HepG2 (cell line): ENCODE data around the gene TVP23A. TPM values are rescaled to one million over a fixed set of nuclear protein-coding genes. Genes with fewer than 3 reads are reported as not detected.

Experiments
- CHD4 ChIP-seq: fragments of 200-600 bp; sonication (generic); IDR thresholded peaks from 2 replicates; pipeline ENCODE4 v1.7.0; 2017; ENCODE audit warnings: mild to moderate bottlenecking, low read length, borderline replicate concordance
- HIVEP1 ChIP-seq: sonication (generic); formaldehyde crosslinking; IDR thresholded peaks from 2 replicates; pipeline ENCODE4 v1.4.0; 2020; ENCODE audit warnings: mild to moderate bottlenecking, missing genetic modification reagents
- IKZF4 ChIP-seq: sonication (generic); formaldehyde crosslinking; IDR thresholded peaks from 2 replicates; pipeline ENCODE4 v1.5.1; 2020; ENCODE audit warnings: borderline replicate concordance, mild to moderate bottlenecking, low read depth, missing genetic modification reagents; ENCODE audit errors: not compliant biosample characterization
- NR3C1 ChIP-seq: sonication (generic); formaldehyde crosslinking; IDR thresholded peaks from 2 replicates; pipeline ENCODE4 v1.4.0; 2020; ENCODE audit warnings: missing genetic modification reagents
- PRMT3 ChIP-seq: sonication (generic); formaldehyde crosslinking; IDR thresholded peaks from 2 replicates; pipeline ENCODE4 v1.8.1; 2022; ENCODE audit warnings: low read depth, mild to moderate bottlenecking, moderate library complexity, missing genetic modification reagents, borderline replicate concordance
- ZFX ChIP-seq: sonication (generic); formaldehyde crosslinking; IDR thresholded peaks from 2 replicates; pipeline ENCODE4 v1.4.0; 2020; ENCODE audit warnings: mild to moderate bottlenecking, low read depth, missing genetic modification reagents, moderate library complexity
- ZSCAN12 ChIP-seq: sonication (generic); formaldehyde crosslinking; IDR thresholded peaks from 2 replicates; pipeline ENCODE4 v1.9.0; 2021; ENCODE audit warnings: mild to moderate bottlenecking, missing genetic modification reagents
- ZSCAN9 ChIP-seq: IDR thresholded peaks from 2 replicates; pipeline ENCODE4 v1.6.1; 2016; ENCODE audit warnings: borderline replicate concordance
- polyA plus RNA-seq, 8 experiments: library from polyadenylated mRNA; depleted of rRNA in 3 of 8; stranded (reverse) in 7 of 8; unstranded in 1 of 8; fragments of >200 nt; fragmentation: Illumina TruSeq in 4 of 8; extraction: Trizol in 4 of 8; gene quantifications; 2 replicates each; pipeline versions ENCODE4 v1.2.1 to v1.2.3, GENCODE V29; 2011 to 2016; ENCODE audit warnings: low read depth in 4 of 8, missing spikeins in 1 of 8, mixed read lengths in 1 of 8; ENCODE audit not compliant: insufficient read depth in 1 of 8
- total RNA-seq, 5 experiments: library from RNA; depleted of rRNA; stranded (reverse); fragments of >200 nt; fragmentation: Illumina TruSeq; extraction: Trizol; gene quantifications; 2 replicates each; pipeline ENCODE4 v1.2.3, GENCODE V29; 2016; ENCODE audit warnings: low read depth in 1 of 5
- TF ChIP-seq, protein P1 (sequence below): sonication (generic); formaldehyde crosslinking; IDR thresholded peaks from 2 replicates; pipeline ENCODE4 v1.4.0; 2020; ENCODE audit warnings: missing genetic modification reagents, borderline replicate concordance
- TF ChIP-seq, protein P2 (sequence below), 2 experiments: sonication (generic) in 1 of 2; formaldehyde crosslinking in 1 of 2; IDR thresholded peaks; 2 replicates each; pipeline versions ENCODE4 v1.6.1 to v1.9.0; 2014 to 2022; ENCODE audit warnings: antibody characterized with exemption in 1 of 2, borderline replicate concordance in 1 of 2, inconsistent platforms in 1 of 2, low read depth in 1 of 2, missing genetic modification reagents in 1 of 2
- TF ChIP-seq, protein P3 (sequence below): IDR thresholded peaks from 2 replicates; pipeline ENCODE4 v1.6.1; 2016; ENCODE audit warnings: low read depth, control low read depth
- TF ChIP-seq, protein P4 (sequence below): sonication (generic); formaldehyde crosslinking; IDR thresholded peaks from 2 replicates; pipeline ENCODE4 v1.4.0; 2020; ENCODE audit warnings: missing genetic modification reagents

Gene TVP23A
- total and polyA plus RNA-seq, 2 of the 13 experiments (the other 11 are each of a cell fraction or from before 2014, with no cell fraction given), result not detected

DNA sequence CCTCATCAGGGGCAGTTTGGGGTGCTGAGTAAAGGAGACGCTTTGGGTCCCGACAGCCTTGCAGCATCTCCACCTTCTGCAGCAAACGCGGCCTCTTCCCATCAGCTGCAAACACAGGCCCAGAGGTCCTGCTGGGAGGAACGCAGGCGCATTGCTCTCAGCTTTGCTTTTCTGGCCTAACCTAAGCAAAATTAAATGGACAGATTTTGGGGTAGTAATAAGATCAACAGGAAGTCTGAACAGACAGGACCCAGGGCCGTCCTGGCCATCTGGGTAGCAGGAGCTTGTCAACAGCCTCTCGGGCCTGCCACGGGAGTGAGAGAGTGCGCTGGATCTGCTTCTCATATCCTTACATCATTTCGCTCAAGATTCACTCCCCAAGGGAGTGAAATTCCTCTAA, 67.8 kb downstream of the TVP23A start (continued):
- TF ChIP-seq CHD4 (no peak), NR3C1 (CRISPR knock-in tag) (no peak), ZFX (no peak), IKZF4 (CRISPR knock-in tag) (no peak), ZSCAN12 (no peak), HIVEP1 (CRISPR knock-in tag) (no peak), PRMT3 (no peak), ZSCAN9 (CRISPR knock-in tag) (no peak)
- TF ChIP-seq, protein P1, sequence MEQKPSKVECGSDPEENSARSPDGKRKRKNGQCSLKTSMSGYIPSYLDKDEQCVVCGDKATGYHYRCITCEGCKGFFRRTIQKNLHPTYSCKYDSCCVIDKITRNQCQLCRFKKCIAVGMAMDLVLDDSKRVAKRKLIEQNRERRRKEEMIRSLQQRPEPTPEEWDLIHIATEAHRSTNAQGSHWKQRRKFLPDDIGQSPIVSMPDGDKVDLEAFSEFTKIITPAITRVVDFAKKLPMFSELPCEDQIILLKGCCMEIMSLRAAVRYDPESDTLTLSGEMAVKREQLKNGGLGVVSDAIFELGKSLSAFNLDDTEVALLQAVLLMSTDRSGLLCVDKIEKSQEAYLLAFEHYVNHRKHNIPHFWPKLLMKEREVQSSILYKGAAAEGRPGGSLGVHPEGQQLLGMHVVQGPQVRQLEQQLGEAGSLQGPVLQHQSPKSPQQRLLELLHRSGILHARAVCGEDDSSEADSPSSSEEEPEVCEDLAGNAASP, result no peak
- TF ChIP-seq, protein P2, sequence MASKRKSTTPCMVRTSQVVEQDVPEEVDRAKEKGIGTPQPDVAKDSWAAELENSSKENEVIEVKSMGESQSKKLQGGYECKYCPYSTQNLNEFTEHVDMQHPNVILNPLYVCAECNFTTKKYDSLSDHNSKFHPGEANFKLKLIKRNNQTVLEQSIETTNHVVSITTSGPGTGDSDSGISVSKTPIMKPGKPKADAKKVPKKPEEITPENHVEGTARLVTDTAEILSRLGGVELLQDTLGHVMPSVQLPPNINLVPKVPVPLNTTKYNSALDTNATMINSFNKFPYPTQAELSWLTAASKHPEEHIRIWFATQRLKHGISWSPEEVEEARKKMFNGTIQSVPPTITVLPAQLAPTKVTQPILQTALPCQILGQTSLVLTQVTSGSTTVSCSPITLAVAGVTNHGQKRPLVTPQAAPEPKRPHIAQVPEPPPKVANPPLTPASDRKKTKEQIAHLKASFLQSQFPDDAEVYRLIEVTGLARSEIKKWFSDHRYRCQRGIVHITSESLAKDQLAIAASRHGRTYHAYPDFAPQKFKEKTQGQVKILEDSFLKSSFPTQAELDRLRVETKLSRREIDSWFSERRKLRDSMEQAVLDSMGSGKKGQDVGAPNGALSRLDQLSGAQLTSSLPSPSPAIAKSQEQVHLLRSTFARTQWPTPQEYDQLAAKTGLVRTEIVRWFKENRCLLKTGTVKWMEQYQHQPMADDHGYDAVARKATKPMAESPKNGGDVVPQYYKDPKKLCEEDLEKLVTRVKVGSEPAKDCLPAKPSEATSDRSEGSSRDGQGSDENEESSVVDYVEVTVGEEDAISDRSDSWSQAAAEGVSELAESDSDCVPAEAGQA (IDR thresholded peaks at IDR 0.05; ENCODE audit: low read depth), result no peak
- TF ChIP-seq, protein P2 (CRISPR knock-in tag; IDR thresholded peaks at IDR 0.05; ENCODE audit: borderline replicate concordance), result no peak
- TF ChIP-seq, protein P3, sequence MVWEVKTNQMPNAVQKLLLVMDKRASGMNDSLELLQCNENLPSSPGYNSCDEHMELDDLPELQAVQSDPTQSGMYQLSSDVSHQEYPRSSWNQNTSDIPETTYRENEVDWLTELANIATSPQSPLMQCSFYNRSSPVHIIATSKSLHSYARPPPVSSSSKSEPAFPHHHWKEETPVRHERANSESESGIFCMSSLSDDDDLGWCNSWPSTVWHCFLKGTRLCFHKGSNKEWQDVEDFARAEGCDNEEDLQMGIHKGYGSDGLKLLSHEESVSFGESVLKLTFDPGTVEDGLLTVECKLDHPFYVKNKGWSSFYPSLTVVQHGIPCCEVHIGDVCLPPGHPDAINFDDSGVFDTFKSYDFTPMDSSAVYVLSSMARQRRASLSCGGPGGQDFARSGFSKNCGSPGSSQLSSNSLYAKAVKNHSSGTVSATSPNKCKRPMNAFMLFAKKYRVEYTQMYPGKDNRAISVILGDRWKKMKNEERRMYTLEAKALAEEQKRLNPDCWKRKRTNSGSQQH (CRISPR knock-in tag), result no peak
- TF ChIP-seq, protein P4, sequence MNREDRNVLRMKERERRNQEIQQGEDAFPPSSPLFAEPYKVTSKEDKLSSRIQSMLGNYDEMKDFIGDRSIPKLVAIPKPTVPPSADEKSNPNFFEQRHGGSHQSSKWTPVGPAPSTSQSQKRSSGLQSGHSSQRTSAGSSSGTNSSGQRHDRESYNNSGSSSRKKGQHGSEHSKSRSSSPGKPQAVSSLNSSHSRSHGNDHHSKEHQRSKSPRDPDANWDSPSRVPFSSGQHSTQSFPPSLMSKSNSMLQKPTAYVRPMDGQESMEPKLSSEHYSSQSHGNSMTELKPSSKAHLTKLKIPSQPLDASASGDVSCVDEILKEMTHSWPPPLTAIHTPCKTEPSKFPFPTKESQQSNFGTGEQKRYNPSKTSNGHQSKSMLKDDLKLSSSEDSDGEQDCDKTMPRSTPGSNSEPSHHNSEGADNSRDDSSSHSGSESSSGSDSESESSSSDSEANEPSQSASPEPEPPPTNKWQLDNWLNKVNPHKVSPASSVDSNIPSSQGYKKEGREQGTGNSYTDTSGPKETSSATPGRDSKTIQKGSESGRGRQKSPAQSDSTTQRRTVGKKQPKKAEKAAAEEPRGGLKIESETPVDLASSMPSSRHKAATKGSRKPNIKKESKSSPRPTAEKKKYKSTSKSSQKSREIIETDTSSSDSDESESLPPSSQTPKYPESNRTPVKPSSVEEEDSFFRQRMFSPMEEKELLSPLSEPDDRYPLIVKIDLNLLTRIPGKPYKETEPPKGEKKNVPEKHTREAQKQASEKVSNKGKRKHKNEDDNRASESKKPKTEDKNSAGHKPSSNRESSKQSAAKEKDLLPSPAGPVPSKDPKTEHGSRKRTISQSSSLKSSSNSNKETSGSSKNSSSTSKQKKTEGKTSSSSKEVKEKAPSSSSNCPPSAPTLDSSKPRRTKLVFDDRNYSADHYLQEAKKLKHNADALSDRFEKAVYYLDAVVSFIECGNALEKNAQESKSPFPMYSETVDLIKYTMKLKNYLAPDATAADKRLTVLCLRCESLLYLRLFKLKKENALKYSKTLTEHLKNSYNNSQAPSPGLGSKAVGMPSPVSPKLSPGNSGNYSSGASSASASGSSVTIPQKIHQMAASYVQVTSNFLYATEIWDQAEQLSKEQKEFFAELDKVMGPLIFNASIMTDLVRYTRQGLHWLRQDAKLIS, result no peak
